Calu3 (cell line): ENCODE measurements around the gene SLC6A2. TPM values are rescaled to one million over a fixed set of nuclear protein-coding genes. Genes with fewer than 3 reads are reported as not detected.

Experiments used
- BruUV-seq: library from RNA; stranded (reverse); fragments of 400-500 nt; replicated peaks from 2 replicates; lab custom pipeline; 2021; lab: Mats Ljungman, UMichigan
- CTCF ChIA-PET: fragments of 300-600 bp; sonication (Branson Sonifier 250); formaldehyde crosslinking; loops from one replicate; lab custom pipeline; 2022; ENCODE audit warnings: antibody characterized with exemption; lab: Charles Lee
- DNase-seq: peaks from one replicate; pipeline ENCODE4 v3.0.0; 2022
- H3K27ac Mint-ChIP-seq: one replicate; pipeline ENCODE4 v1.8.0; 2022; ENCODE audit warnings: mixed read lengths; ENCODE audit not compliant: unreplicated experiment
- H3K27me3 Mint-ChIP-seq: one replicate; pipeline ENCODE4 v1.8.0; 2022; ENCODE audit warnings: mixed read lengths; ENCODE audit not compliant: unreplicated experiment
- H3K36me3 Mint-ChIP-seq: one replicate; pipeline ENCODE4 v1.8.0; 2022; ENCODE audit warnings: mild to moderate bottlenecking, moderate library complexity, mixed read lengths; ENCODE audit not compliant: insufficient read depth, unreplicated experiment
- H3K4me1 Mint-ChIP-seq: one replicate; pipeline ENCODE4 v1.8.0; 2022; ENCODE audit warnings: mild to moderate bottlenecking, low read depth, mixed read lengths; ENCODE audit not compliant: unreplicated experiment
- H3K4me3 Mint-ChIP-seq: one replicate; pipeline ENCODE4 v1.8.0; 2022; ENCODE audit warnings: mild to moderate bottlenecking, low read depth, moderate library complexity, mixed read lengths; ENCODE audit not compliant: unreplicated experiment
- H3K9me3 Mint-ChIP-seq: one replicate; pipeline ENCODE4 v1.8.0; 2022; ENCODE audit warnings: low read depth, mixed read lengths; ENCODE audit not compliant: unreplicated experiment
- intact Hi-C: fragments of 100-400 bp; cut with micrococcal nuclease; formaldehyde crosslinking; loops from one replicate; pipeline ENCODE4 v1.10.0; 2022; ENCODE audit not compliant: unreplicated experiment
- total RNA-seq: library from RNA; stranded (reverse); gene quantifications from 2 replicates; pipeline ENCODE4 v1.2.3, GENCODE V29; 2022
- TF ChIP-seq, protein P1 (sequence below): fragments of 200-600 bp; IDR thresholded peaks from one replicate; pipeline ENCODE4 v1.8.0; 2022; ENCODE audit warnings: antibody characterized with exemption; ENCODE audit not compliant: unreplicated experiment

SLC6A2 gene
- total RNA-seq, 1 experiment from 2014 or later, result not detected

- intact Hi-C loops, result no loop called here
- Mint-ChIP-seq H3K27me3 (peaks cover 85% of the 10 kb centered on the region), H3K9me3 (peaks cover 2% of the 10 kb centered on the region), H3K36me3 (no peaks in the 10 kb centered on the region), H3K4me1 (no peaks in the 10 kb centered on the region), H3K27ac (no peak overlapping the region), H3K4me3 (no peak overlapping the region)
- DNase-seq, result no peak
- no TSS peak for BruUV-seq
- CTCF ChIA-PET, result no interaction called here
- TF ChIP-seq, protein P1, sequence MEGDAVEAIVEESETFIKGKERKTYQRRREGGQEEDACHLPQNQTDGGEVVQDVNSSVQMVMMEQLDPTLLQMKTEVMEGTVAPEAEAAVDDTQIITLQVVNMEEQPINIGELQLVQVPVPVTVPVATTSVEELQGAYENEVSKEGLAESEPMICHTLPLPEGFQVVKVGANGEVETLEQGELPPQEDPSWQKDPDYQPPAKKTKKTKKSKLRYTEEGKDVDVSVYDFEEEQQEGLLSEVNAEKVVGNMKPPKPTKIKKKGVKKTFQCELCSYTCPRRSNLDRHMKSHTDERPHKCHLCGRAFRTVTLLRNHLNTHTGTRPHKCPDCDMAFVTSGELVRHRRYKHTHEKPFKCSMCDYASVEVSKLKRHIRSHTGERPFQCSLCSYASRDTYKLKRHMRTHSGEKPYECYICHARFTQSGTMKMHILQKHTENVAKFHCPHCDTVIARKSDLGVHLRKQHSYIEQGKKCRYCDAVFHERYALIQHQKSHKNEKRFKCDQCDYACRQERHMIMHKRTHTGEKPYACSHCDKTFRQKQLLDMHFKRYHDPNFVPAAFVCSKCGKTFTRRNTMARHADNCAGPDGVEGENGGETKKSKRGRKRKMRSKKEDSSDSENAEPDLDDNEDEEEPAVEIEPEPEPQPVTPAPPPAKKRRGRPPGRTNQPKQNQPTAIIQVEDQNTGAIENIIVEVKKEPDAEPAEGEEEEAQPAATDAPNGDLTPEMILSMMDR, result no peak
These were observed 76.7 kb downstream of the SLC6A2 start for GRCh38 chr16:55732496-55732895.

- Mint-ChIP-seq H3K4me1 (no peaks in the 10 kb centered on the region), H3K27me3 (peaks cover 87% of the 10 kb centered on the region), H3K27ac (no peak overlapping the region), H3K4me3 (no peak overlapping the region), H3K36me3 (no peaks in the 10 kb centered on the region), H3K9me3 (no peaks in the 10 kb centered on the region)
- no peak for DNase-seq
- intact Hi-C loops, result no loop called here
- TF ChIP-seq, protein P1, result no peak
- CTCF ChIA-PET, result no interaction called here
- BruUV-seq, result no TSS peak
These were observed 78.9 kb downstream of the SLC6A2 start for GRCh38 chr16:55734665-55735064.

GRCh38 chr16:55735120-55735781 lies 79.5 kb downstream of the SLC6A2 start:
- TF ChIP-seq, protein P1, result no peak
- intact Hi-C loops, result no loop called here
- CTCF ChIA-PET, result no interaction called here
- Mint-ChIP-seq H3K27me3 (peaks cover 87% of the 10 kb centered on the region), H3K4me1 (no peaks in the 10 kb centered on the region), H3K36me3 (no peaks in the 10 kb centered on the region), H3K9me3 (no peaks in the 10 kb centered on the region), H3K27ac (no peak overlapping the region), H3K4me3 (no peak overlapping the region)
- no peak for DNase-seq
- no TSS peak for BruUV-seq

DNA sequence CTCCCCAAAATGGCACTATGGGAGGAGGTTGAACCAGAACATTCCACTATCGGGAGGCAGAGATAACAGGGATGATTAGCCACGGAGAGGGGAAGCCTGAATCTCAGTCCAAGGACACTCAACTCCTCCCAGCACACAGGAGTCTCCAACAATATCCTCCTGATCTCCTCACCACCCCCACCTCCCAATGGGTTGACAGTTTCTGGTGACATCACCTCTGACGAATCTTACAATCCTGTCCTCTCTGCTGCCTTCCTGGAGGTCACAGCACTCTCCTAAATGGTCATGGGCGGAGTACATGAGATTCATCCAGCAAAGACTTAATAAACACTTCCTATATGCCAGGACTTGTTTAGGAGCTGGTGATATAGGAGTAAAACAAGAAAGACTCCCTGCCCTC lies 80.9 kb downstream of the SLC6A2 start:
- BruUV-seq, result no TSS peak
- H3K36me3 Mint-ChIP-seq, result no peaks in the 10 kb centered on the region
- intact Hi-C loops, result no loop called here
- CTCF ChIA-PET, result no interaction called here
- no peak for DNase-seq
- no peaks in the 10 kb centered on the region for H3K4me1 Mint-ChIP-seq
- H3K27me3 Mint-ChIP-seq, result peaks cover 79% of the 10 kb centered on the region
- TF ChIP-seq, protein P1, result no peak
- no peak overlapping the region for H3K27ac Mint-ChIP-seq
- no peak overlapping the region for H3K4me3 Mint-ChIP-seq
- no peaks in the 10 kb centered on the region for H3K9me3 Mint-ChIP-seq
